Mesenteric fat pad (tissue), 1 donor: ENCODE measurements around the gene GPBP1L1. TPM values are rescaled to one million over a fixed set of nuclear protein-coding genes. Genes with fewer than 3 reads are reported as not detected.
"Not testable (repeated sequence)": the region's sequence is repeated elsewhere in the genome, so short reads cannot be mapped to it uniquely, and the experiment has no call there.

ENCODE experiments used
- DNase-seq: peaks from one replicate; pipeline ENCODE4 v3.0.0-alpha.2; 2020; ENCODE audit warnings: low spot score
- long read RNA-seq: library from polyadenylated mRNA; unstranded; transcript quantifications from one replicate; pipeline ENCODE4 v2.0.0, GENCODE V29; 2020
- total RNA-seq: library from RNA; stranded (reverse); fragmentation: NEBNext Ultra II Directional; extraction: Animal tissue kit (Norgen Biotek cat#: 25700); gene quantifications from one replicate; pipeline ENCODE4 v1.2.1, GENCODE V29; 2021
- donor health status: DM: yes; HTN: yes; CAD: no.

The GPBP1L1 gene
- 80.2 TPM for total RNA-seq
- long read RNA-seq, partial matches to known transcripts: 8 of 24 reads
- long read RNA-seq, other reads (novel, unspliced or antisense): 10 of 24 reads

- DNase-seq: peak; percentile 99
Measured at GRCh38 chr1:45686288-45687013, at the start of gene GPBP1L1. TSS of gene GPBP1L1 (minus strand) at chr1:45686533. CDS start at chr1:45659087, 27,446 bp downstream.

- no peak for DNase-seq
Measured at GRCh38 chr1:45730780-45731319, 44.5 kb upstream of the GPBP1L1 start.

GRCh38 chr1:45730075-45730779 lies 43.9 kb upstream of the GPBP1L1 start:
- no peak for DNase-seq

- DNase-seq: not testable (repeated sequence)
Measured at GRCh38 chr1:45726007-45726406, 39.7 kb upstream of the GPBP1L1 start.

- no peak for DNase-seq
Measured at GRCh38 chr1:45723248-45723930, 37.1 kb upstream of the GPBP1L1 start.

- DNase-seq: no peak
Measured at GRCh38 chr1:45722809-45723208, 36.5 kb upstream of the GPBP1L1 start.

GRCh38 chr1:45721207-45721606 lies 34.9 kb upstream of the GPBP1L1 start:
- DNase-seq: no peak

- DNase-seq: no peak
Measured at GRCh38 chr1:45718289-45718688, 32.0 kb upstream of the GPBP1L1 start.

GRCh38 chr1:45717386-45717785 lies 31.1 kb upstream of the GPBP1L1 start:
- not testable (repeated sequence) for DNase-seq

- DNase-seq: no peak
Measured at GRCh38 chr1:45716700-45717099, 30.4 kb upstream of the GPBP1L1 start.

- no peak for DNase-seq
Measured at GRCh38 chr1:45713711-45714110, 27.4 kb upstream of the GPBP1L1 start.

GRCh38 chr1:45704637-45705036 lies 18.3 kb upstream of the GPBP1L1 start:
- DNase-seq: no peak

- no peak for DNase-seq
Measured at GRCh38 chr1:45694823-45695222, 8.5 kb upstream of the GPBP1L1 start.

GRCh38 chr1:45693811-45694210 lies 7.5 kb upstream of the GPBP1L1 start:
- not testable (repeated sequence) for DNase-seq

GRCh38 chr1:45687754-45688740 lies 1.7 kb upstream of the GPBP1L1 start, which contains the start of gene TMEM69:
TSS of gene TMEM69 (plus strand) at chr1:45688181. CDS start at chr1:45691069, 2,888 bp downstream.
- no peak for DNase-seq

GRCh38 chr1:45687014-45687753 lies 851 bp upstream of the GPBP1L1 start:
- DNase-seq: peak; percentile 99

GRCh38 chr1:45686015-45686287 lies 382 bp downstream of the GPBP1L1 start:
- no peak for DNase-seq

- DNase-seq: no peak
Measured at GRCh38 chr1:45685308-45686014, 872 bp downstream of the GPBP1L1 start.

GRCh38 chr1:45684402-45684801 lies 1.9 kb downstream of the GPBP1L1 start:
- no peak for DNase-seq
